HEK293 (cell line): ENCODE results near the gene CEBPE.

Source experiments
- HOXA7 ChIP-seq: sonication (generic); formaldehyde crosslinking; IDR thresholded peaks from 2 replicates; pipeline ENCODE4 v1.8.1; 2022; ENCODE audit warnings: missing genetic modification reagents, borderline replicate concordance
- KLF1 ChIP-seq: fragments of 450-650 bp; formaldehyde crosslinking; IDR thresholded peaks from 2 replicates; pipeline ENCODE4 v1.5.1; 2016; ENCODE audit warnings: missing biosample characterization, missing genetic modification characterization
- KLF10 ChIP-seq: fragments of 450-650 bp; IDR thresholded peaks from 2 replicates; pipeline ENCODE4 v1.5.1; 2018; ENCODE audit warnings: missing biosample characterization, mild to moderate bottlenecking, missing genetic modification characterization
- KLF16 ChIP-seq: fragments of 450-650 bp; formaldehyde crosslinking; IDR thresholded peaks from 2 replicates; pipeline ENCODE4 v1.5.1; 2017; ENCODE audit warnings: missing biosample characterization, missing genetic modification characterization
- OSR2 ChIP-seq: fragments of 450-650 bp; formaldehyde crosslinking; IDR thresholded peaks from 2 replicates; pipeline ENCODE4 v1.5.1; 2016; ENCODE audit warnings: missing biosample characterization, missing genetic modification characterization
- TRIM28 ChIP-seq: IDR thresholded peaks from 2 replicates; pipeline ENCODE4 v1.6.1; 2011; ENCODE audit warnings: low read length, control low read depth, borderline replicate concordance
- ZBTB1 ChIP-seq: fragments of 450-650 bp; formaldehyde crosslinking; IDR thresholded peaks from 2 replicates; pipeline ENCODE4 v1.5.1; 2016; ENCODE audit warnings: missing biosample characterization, missing genetic modification characterization
- ZBTB20 ChIP-seq: fragments of 450-650 bp; formaldehyde crosslinking; IDR thresholded peaks from 2 replicates; pipeline ENCODE4 v1.5.1; 2016; ENCODE audit warnings: missing biosample characterization, missing genetic modification characterization
- ZBTB8A ChIP-seq: fragments of 450-650 bp; formaldehyde crosslinking; IDR thresholded peaks from 2 replicates; pipeline ENCODE4 v1.5.1; 2016; ENCODE audit warnings: missing biosample characterization, missing genetic modification characterization
- ZNF155 ChIP-seq: fragments of 450-650 bp; formaldehyde crosslinking; IDR thresholded peaks from 2 replicates; pipeline ENCODE4 v1.5.1; 2016; ENCODE audit warnings: missing biosample characterization, missing genetic modification characterization
- ZNF157 ChIP-seq: fragments of 450-650 bp; formaldehyde crosslinking; IDR thresholded peaks from 2 replicates; pipeline ENCODE4 v1.5.1; 2016; ENCODE audit warnings: missing biosample characterization, missing genetic modification characterization
- ZNF202 ChIP-seq: fragments of 450-650 bp; formaldehyde crosslinking; IDR thresholded peaks from 2 replicates; pipeline ENCODE4 v1.5.1; 2016; ENCODE audit warnings: missing biosample characterization, missing genetic modification characterization, borderline replicate concordance
- ZNF211 ChIP-seq: fragments of 450-650 bp; formaldehyde crosslinking; IDR thresholded peaks from 2 replicates; pipeline ENCODE4 v1.5.1; 2016; ENCODE audit warnings: low read depth, missing biosample characterization, missing genetic modification characterization
- ZNF335 ChIP-seq: fragments of 450-650 bp; formaldehyde crosslinking; conservative IDR thresholded peaks from 2 replicates; pipeline ENCODE4 v1.5.1; 2016; ENCODE audit warnings: missing biosample characterization, missing genetic modification characterization
- ZNF37A ChIP-seq: fragments of 450-650 bp; IDR thresholded peaks from 2 replicates; pipeline ENCODE4 v1.5.1; 2018; ENCODE audit warnings: missing biosample characterization, missing genetic modification characterization
- ZNF391 ChIP-seq: fragments of 450-650 bp; formaldehyde crosslinking; IDR thresholded peaks from 2 replicates; pipeline ENCODE4 v1.5.1; 2016; ENCODE audit warnings: low read depth, missing biosample characterization, missing genetic modification characterization, borderline replicate concordance
- ZNF416 ChIP-seq: fragments of 450-650 bp; formaldehyde crosslinking; IDR thresholded peaks from 2 replicates; pipeline ENCODE4 v1.5.1; 2016; ENCODE audit warnings: missing biosample characterization, missing genetic modification characterization
- ZNF473 ChIP-seq: fragments of 450-650 bp; formaldehyde crosslinking; IDR thresholded peaks from 2 replicates; pipeline ENCODE4 v1.5.1; 2017; ENCODE audit warnings: missing biosample characterization, missing genetic modification characterization
- ZNF514 ChIP-seq: fragments of 450-650 bp; formaldehyde crosslinking; IDR thresholded peaks from 2 replicates; pipeline ENCODE4 v1.5.1; 2016; ENCODE audit warnings: missing biosample characterization, missing genetic modification characterization
- ZNF521 ChIP-seq: fragments of 450-650 bp; formaldehyde crosslinking; IDR thresholded peaks from 2 replicates; pipeline ENCODE4 v1.5.1; 2017; ENCODE audit warnings: missing biosample characterization, mild to moderate bottlenecking, missing genetic modification characterization
- ZNF544 ChIP-seq: fragments of 450-650 bp; formaldehyde crosslinking; IDR thresholded peaks from 2 replicates; pipeline ENCODE4 v1.5.0; 2017; ENCODE audit warnings: missing biosample characterization, missing genetic modification characterization
- ZNF585B ChIP-seq: fragments of 450-650 bp; formaldehyde crosslinking; IDR thresholded peaks from 2 replicates; pipeline ENCODE4 v1.5.1; 2016; ENCODE audit warnings: missing biosample characterization, missing genetic modification characterization
- ZNF596 ChIP-seq: fragments of 450-650 bp; IDR thresholded peaks from 2 replicates; pipeline ENCODE4 v1.5.0; 2018; ENCODE audit warnings: missing biosample characterization, mild to moderate bottlenecking, missing genetic modification characterization, moderate library complexity
- ZNF610 ChIP-seq: fragments of 450-650 bp; formaldehyde crosslinking; IDR thresholded peaks from 2 replicates; pipeline ENCODE4 v1.5.1; 2016; ENCODE audit warnings: missing biosample characterization, missing genetic modification characterization, borderline replicate concordance
- ZNF624 ChIP-seq: fragments of 450-650 bp; formaldehyde crosslinking; IDR thresholded peaks from 2 replicates; pipeline ENCODE4 v1.5.1; 2017; ENCODE audit warnings: missing biosample characterization, missing genetic modification characterization
- ZNF664 ChIP-seq: fragments of 450-650 bp; formaldehyde crosslinking; IDR thresholded peaks from 2 replicates; pipeline ENCODE4 v1.5.1; 2016; ENCODE audit warnings: missing biosample characterization, missing genetic modification characterization
- ZNF701 ChIP-seq: fragments of 450-650 bp; formaldehyde crosslinking; IDR thresholded peaks from 2 replicates; pipeline ENCODE4 v1.5.1; 2016; ENCODE audit warnings: missing biosample characterization, missing genetic modification characterization
- ZNF747 ChIP-seq: fragments of 450-650 bp; formaldehyde crosslinking; IDR thresholded peaks from 2 replicates; pipeline ENCODE4 v1.5.1; 2016; ENCODE audit warnings: missing biosample characterization, missing genetic modification characterization
- ZNF792 ChIP-seq: fragments of 450-650 bp; formaldehyde crosslinking; IDR thresholded peaks from 2 replicates; pipeline ENCODE4 v1.5.1; 2016; ENCODE audit warnings: missing biosample characterization, missing genetic modification characterization
- ZNF837 ChIP-seq: fragments of 450-650 bp; formaldehyde crosslinking; IDR thresholded peaks from 2 replicates; pipeline ENCODE4 v1.5.1; 2016; ENCODE audit warnings: missing biosample characterization, missing genetic modification characterization
- ZNF843 ChIP-seq: fragments of 450-650 bp; formaldehyde crosslinking; IDR thresholded peaks from 2 replicates; pipeline ENCODE4 v1.5.1; 2016; ENCODE audit warnings: missing biosample characterization, missing genetic modification characterization
- ZSCAN30 ChIP-seq: fragments of 450-650 bp; IDR thresholded peaks from 2 replicates; pipeline ENCODE4 v1.5.1; 2018; ENCODE audit warnings: missing biosample characterization, mild to moderate bottlenecking, missing genetic modification characterization, moderate library complexity
- ZXDB ChIP-seq: fragments of 450-650 bp; formaldehyde crosslinking; IDR thresholded peaks from 2 replicates; pipeline ENCODE4 v1.5.1; 2016; ENCODE audit warnings: missing biosample characterization, missing genetic modification characterization
- TF ChIP-seq, protein P1 (sequence below): fragments of 450-650 bp; formaldehyde crosslinking; IDR thresholded peaks from 2 replicates; pipeline ENCODE4 v1.5.1; 2016; ENCODE audit warnings: missing biosample characterization, missing genetic modification characterization
- TF ChIP-seq, protein P2 (sequence below): fragments of 450-650 bp; formaldehyde crosslinking; IDR thresholded peaks from 2 replicates; pipeline ENCODE4 v1.5.1; 2016; ENCODE audit warnings: missing biosample characterization, missing genetic modification characterization
- TF ChIP-seq, protein P3 (sequence below): fragments of 450-650 bp; formaldehyde crosslinking; IDR thresholded peaks from 2 replicates; pipeline ENCODE4 v1.5.1; 2017; ENCODE audit warnings: missing biosample characterization, missing genetic modification characterization
- TF ChIP-seq, protein P4 (sequence below): fragments of 450-650 bp; formaldehyde crosslinking; IDR thresholded peaks from 2 replicates; pipeline ENCODE4 v1.5.1; 2016; ENCODE audit warnings: missing biosample characterization, missing genetic modification characterization

CEBPE gene

DNA sequence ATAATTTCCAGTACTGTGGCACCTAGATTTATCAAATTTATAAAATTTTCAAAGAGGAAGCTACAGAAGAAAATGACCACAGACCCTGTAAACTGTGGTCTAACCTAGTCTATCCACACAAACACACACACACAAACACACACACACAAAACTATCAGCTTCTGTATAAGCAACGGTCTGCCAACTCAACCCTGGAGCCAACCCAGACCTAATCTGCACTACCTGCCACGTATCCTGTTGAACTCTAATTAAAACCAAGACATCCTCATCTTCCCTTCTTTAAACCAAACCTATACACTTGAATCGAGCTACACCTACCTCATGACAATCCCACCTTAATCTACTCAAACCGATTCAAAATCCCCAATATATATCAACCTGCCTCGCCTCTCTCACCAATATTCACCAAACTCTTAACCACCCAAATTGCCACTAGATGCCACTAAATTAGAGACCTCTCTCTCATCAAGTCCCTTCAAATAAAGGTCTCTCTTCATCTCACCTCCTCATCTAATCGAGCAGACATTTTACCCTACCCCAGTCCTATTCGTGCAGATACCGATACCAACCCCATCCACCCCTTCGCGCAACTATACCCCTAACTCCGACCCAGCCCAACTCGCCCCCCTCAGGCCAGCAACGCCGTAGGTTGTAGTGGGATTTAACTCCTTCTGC, 24.9 kb downstream of the CEBPE start (continued):
- TF ChIP-seq, protein P1, sequence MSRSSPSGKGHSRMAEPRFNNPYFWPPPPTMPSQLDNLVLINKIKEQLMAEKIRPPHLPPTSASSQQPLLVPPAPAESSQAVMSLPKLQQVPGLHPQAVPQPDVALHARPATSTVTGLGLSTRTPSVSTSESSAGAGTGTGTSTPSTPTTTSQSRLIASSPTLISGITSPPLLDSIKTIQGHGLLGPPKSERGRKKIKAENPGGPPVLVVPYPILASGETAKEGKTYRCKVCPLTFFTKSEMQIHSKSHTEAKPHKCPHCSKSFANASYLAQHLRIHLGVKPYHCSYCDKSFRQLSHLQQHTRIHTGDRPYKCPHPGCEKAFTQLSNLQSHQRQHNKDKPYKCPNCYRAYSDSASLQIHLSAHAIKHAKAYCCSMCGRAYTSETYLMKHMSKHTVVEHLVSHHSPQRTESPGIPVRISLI (tag by site-specific recombination) = no peak
- TF ChIP-seq ZNF624 (tag by site-specific recombination) (no peak), ZNF473 (tag by site-specific recombination) (no peak), ZNF596 (no peak), ZNF37A (tag by site-specific recombination) (no peak), KLF16 (tag by site-specific recombination) (no peak), ZBTB1 (tag by site-specific recombination) (no peak), ZNF202 (tag by site-specific recombination) (no peak), ZXDB (tag by site-specific recombination) (no peak), ZNF391 (tag by site-specific recombination) (no peak), ZNF544 (tag by site-specific recombination) (no peak), ZNF211 (tag by site-specific recombination) (no peak), ZNF416 (tag by site-specific recombination) (no peak), ZNF792 (tag by site-specific recombination) (no peak), ZNF155 (no peak), ZNF837 (tag by site-specific recombination) (no peak), ZNF664 (no peak), ZNF521 (tag by site-specific recombination) (no peak), ZNF747 (tag by site-specific recombination) (no peak), OSR2 (tag by site-specific recombination) (no peak; the same call in 1 of the 2 replicates), ZNF157 (tag by site-specific recombination) (no peak), ZNF701 (tag by site-specific recombination) (no peak), HOXA7 (no peak), TRIM28 (no peak), KLF10 (no peak), KLF1 (tag by site-specific recombination) (no peak), ZNF610 (tag by site-specific recombination) (0 out of 2 replicates have a peak, but pooled peaks have one; percentile 15), ZBTB20 (tag by site-specific recombination) (no peak), ZNF585B (tag by site-specific recombination) (no peak), ZNF335 (tag by site-specific recombination) (no peak), ZSCAN30 (tag by site-specific recombination) (no peak), ZNF514 (tag by site-specific recombination) (no peak), ZNF843 (no peak), ZBTB8A (tag by site-specific recombination) (no peak)
- TF ChIP-seq, protein P2, sequence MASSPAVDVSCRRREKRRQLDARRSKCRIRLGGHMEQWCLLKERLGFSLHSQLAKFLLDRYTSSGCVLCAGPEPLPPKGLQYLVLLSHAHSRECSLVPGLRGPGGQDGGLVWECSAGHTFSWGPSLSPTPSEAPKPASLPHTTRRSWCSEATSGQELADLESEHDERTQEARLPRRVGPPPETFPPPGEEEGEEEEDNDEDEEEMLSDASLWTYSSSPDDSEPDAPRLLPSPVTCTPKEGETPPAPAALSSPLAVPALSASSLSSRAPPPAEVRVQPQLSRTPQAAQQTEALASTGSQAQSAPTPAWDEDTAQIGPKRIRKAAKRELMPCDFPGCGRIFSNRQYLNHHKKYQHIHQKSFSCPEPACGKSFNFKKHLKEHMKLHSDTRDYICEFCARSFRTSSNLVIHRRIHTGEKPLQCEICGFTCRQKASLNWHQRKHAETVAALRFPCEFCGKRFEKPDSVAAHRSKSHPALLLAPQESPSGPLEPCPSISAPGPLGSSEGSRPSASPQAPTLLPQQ (tag by site-specific recombination) = no peak
- TF ChIP-seq, protein P3, sequence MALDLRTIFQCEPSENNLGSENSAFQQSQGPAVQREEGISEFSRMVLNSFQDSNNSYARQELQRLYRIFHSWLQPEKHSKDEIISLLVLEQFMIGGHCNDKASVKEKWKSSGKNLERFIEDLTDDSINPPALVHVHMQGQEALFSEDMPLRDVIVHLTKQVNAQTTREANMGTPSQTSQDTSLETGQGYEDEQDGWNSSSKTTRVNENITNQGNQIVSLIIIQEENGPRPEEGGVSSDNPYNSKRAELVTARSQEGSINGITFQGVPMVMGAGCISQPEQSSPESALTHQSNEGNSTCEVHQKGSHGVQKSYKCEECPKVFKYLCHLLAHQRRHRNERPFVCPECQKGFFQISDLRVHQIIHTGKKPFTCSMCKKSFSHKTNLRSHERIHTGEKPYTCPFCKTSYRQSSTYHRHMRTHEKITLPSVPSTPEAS (tag by site-specific recombination) = peak; percentile 69
- TF ChIP-seq, protein P4, sequence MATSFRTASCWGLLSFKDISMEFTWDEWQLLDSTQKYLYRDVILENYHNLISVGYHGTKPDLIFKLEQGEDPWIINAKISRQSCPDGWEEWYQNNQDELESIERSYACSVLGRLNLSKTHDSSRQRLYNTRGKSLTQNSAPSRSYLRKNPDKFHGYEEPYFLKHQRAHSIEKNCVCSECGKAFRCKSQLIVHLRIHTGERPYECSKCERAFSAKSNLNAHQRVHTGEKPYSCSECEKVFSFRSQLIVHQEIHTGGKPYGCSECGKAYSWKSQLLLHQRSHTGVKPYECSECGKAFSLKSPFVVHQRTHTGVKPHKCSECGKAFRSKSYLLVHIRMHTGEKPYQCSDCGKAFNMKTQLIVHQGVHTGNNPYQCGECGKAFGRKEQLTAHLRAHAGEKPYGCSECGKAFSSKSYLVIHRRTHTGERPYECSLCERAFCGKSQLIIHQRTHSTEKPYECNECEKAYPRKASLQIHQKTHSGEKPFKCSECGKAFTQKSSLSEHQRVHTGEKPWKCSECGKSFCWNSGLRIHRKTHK (tag by site-specific recombination) = no peak
